HT-29 (cell line): ENCODE results near the gene SMCHD1. TPM values are rescaled to one million over a fixed set of nuclear protein-coding genes. Genes with fewer than 3 reads are reported as not detected.
A peak's percentile ranks its signal among the peaks of the same experiment; 100 is the strongest.

Experiments
- DNase-seq: peaks from one replicate; pipeline ENCODE4 v3.0.0-alpha.2; 2015; ENCODE audit warnings: low spot score
- total RNA-seq: library from RNA; depleted of rRNA; stranded (reverse); fragments of >200 nt; shearing (Covaris generic); gene quantifications from 2 replicates; pipeline ENCODE4 v1.2.3, GENCODE V29; 2014; rRNA removed

Gene SMCHD1
- 34.4 and 35.1 TPM in 2 replicates for total RNA-seq

DNA sequence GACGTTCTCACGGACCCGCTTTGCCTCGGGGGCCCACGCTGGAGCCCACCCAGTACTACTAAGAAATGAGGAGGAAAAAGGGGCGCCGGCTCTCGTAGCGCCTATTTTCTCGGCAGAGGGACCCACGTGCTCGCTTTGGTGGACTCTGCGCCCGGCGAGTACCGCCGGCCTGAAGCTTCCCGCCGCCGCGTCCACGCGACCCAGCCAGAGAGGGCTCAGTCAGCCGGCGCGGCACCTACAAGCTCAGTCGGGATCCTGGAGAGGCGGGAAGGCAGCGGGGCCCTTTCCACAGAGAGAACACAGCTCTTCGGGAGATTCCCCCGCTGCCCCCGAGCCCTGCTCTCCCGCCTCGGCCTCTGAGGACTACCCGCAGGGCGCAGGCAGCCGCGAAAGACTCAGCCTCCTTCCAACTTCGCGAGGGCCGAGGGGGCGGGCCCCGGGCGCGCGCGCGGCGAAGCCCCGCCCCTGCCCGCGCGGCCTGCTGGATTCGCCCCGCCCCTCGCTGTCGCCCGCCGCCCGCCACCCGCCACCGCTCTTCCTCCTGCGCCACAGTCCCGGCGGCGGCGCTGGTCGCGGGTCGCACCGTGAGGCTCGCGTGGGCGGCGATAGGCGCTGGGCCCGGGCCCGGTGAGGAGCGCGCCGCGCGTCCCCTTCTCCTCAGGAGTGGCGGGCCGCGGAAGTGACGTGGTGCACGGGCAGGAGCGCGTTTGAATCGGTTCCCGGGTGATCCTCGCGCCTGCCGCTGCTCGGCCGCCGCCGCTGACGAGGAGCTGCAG lies at the start of gene SMCHD1:
SMCHD1 (plus strand) TSS at position 549 of the 776 bp plus-strand sequence. CDS start 350 bp downstream, outside the sequence.
- DNase-seq: peak; percentile 90

DNA sequence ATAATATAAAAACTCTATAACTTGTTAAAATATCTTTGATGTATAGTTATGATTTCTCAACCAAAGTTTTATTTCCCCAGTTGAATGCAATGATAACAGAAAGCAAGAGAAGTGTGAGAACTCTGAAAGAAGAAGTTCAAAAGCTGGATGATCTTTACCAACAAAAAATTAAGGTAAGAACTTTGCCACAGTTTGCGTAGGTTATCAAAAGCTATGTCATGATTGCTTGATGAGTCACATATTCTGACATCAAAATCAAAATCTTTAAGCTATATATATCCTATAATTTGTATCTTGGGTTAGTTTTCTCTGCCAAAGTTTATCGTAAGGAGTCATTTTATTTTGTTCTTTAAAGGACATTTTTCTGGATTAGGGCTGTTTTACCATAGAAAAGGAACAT lies 49.2 kb upstream of the SMCHD1 start:
- DNase-seq: no peak

DNA sequence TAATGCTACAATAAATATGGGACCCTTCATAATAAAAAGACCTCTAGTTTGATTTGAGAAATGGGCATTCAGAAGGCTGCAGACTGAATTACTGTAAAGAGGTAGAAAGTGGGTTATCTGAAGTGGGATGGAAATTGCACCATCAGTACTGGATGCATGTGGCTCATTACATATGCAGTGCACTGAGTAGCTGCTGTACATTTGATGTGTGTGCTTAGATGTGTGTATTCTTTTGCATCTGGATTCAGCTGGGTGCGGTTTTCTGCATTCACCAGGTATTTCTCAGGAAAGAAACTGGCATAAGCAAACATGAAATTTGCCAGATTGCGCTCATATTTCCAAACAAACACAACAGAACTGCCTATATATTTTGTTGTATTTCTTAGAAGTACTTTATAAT lies 45.9 kb upstream of the SMCHD1 start:
- no peak for DNase-seq

DNA sequence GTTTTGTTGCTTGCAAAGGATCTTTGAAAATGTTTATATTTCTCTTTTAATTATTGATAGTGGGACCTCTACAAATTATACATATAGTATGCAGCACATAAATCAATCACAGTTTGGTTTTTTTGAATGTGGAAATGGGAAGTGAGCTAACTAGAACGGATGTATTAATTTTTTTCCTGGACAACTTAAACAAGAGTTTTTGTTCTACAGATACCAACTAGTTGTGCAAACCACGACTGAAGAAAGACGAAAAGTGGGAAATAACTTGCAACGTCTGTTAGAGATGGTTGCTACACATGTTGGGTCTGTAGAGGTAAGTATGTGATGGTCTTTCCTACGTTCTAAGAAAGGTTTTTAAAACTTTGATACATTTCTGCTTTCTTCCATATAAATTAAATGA lies 45.0 kb upstream of the SMCHD1 start:
- no peak for DNase-seq

DNA sequence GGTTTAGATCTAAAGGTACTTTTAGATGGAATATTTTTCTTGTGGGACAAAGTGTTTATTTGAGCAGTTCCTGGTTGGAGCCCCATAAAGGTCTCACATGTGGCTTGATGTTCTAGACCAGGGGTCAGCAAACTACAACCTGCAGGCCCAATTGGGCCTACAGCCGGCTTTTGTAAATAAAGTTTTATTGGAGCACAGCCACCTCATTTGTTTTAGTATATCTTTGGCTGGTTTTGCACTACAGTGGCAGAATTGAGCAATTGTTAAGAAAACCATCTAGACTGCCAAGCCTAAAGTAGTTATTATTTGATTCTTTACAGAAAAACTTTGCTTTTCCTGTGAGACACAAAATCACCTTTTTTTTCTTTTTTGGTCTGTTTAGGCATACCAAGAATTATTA lies 42.5 kb upstream of the SMCHD1 start:
- DNase-seq: no peak

DNA sequence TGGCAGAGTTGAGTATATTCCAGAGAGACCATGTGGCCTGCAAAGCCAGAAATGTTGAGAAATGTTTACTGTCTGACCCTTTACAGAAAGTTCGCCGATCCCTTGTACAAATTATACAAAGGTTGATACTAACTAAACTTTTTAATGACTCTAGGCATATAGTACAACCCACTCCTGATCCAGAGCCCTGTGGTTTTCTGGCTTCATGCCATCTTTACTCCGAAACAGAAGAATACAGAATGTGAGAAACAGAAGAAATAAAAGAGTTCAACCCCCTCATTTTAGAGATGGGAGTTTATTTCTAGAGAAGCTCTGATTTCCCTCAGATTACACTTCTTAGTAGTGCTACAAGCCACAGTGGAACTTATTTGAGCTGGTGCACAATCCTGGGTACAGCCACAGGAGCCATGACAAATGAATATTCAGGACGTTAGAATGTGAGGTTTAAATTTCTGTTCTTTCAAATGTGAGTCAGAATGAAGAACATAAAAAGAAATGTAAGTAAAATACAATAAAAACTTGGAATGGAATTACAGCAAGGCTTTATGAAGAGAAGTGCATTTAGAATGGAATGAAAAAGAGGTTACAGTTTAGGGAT lies 38.0 kb upstream of the SMCHD1 start:
- DNase-seq: no peak

DNA sequence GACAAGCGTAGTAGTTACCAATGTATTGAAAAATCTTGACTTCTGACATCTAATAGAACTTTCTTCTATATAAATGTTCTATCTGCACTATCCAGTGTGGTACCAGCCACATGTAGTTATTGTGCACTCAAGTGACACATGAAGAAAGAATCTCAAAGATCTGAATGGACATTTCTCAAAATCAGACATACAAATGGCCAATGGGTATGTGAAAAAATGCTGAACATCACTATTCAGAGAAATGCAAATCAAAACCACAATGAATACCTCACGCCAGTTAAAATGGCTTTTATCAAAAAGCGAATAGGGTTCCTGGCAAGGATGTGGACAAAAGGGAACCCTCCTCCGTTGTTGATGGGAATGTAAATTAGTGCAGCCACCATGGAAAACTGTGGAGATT lies 37.5 kb upstream of the SMCHD1 start:
- no peak for DNase-seq

DNA sequence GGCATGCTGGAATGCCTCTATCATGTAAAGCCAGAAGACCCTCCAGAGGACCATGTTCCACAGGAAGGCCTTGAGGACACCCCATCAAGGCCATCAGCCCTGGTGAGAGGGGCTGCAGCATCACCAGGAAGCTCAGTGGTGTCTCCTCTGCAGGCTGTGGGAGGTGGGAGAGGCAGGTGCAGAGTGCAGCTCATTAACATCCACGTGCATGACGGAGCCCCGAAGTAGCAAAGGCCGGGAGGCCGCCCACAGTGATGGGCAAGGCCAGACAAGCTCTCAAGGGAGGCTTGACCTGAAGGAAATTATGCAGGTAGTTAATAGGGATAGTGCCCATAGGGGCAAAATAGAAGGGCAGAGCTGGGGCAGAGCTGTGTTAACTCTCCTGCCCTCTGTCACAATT lies 30.3 kb upstream of the SMCHD1 start:
- no peak for DNase-seq

DNA sequence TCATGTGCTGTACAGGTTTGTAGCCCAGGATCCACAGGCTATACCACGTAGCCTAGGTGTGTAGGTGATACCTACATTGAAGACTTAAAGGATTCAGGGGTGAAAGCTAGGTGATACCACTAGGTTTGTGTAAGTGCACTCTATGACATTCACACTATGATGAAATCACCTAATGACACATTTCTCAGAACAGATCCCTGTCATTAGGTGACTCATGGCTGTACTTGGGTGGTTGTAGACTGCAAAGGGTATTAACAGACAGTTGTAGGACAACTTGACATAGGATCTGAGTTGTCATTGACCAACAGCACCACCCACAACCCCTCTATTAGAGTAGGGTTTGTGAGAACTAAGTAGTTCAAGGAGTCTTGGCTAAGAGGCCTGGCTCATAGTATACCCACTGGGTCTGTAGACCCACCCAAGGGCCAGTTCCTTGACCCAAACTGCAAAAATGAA lies 27.7 kb upstream of the SMCHD1 start:
- no peak for DNase-seq

DNA sequence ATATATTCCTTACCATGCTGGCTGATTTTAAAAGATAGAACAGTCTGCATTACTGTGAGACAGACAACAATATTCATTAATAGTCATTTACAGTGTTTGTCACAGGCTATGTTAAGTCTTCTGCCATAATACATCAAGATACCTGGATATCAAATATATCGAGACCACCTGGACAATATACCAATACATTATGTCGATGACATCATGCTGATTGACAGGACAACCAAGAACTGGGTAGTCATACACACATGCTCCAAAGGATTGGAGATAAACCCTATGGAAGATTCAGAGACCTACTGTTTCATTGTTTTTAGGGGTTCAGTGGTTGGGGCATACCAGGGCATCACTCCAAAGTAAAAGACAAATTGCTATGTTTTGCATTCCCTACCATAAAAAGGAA lies 26.5 kb upstream of the SMCHD1 start:
- DNase-seq: no peak

DNA sequence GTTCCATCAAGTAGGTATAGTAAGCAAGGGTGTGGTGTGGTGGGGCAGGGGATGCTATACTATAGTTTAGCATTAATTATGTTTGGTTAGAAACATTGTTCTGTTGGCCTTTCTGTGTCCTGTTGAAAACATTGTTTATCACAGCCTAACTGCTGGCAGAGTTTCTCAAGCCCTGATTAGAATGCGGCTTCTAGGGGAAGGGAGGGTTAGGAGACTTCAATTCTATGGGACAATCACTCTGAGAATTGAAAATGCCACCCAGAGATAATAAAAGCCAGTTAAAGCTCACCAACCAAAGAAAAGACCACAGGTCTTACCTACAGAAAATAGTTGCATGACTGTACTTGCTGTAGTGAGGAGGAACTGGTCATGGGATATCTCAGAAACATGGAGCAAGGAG lies 19.9 kb upstream of the SMCHD1 start:
- no peak for DNase-seq

DNA sequence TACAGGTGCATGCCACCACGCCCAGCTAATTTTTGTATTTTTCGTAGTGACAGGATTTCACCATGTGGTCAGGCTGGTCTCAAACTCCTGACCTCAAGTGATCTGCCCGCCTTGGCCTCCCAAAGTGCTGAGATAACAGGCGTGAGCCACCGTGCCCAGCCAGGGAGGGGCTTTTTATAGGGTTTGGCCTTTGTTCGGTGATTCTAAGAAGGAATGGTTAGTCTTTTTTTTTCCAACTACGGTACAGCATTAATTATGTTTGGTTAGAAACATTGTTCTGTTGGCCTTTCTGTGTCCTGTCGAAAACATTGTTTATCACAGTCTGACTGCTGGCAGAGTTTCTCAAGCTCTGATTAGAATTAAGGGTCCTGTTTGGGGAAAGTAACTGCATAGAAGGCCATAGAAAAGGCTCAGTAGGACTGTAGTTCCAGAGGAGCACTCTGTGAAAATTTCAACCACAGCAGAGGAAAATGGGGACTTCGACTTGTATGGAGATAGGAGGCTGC lies 19.3 kb upstream of the SMCHD1 start:
- no peak for DNase-seq

DNA sequence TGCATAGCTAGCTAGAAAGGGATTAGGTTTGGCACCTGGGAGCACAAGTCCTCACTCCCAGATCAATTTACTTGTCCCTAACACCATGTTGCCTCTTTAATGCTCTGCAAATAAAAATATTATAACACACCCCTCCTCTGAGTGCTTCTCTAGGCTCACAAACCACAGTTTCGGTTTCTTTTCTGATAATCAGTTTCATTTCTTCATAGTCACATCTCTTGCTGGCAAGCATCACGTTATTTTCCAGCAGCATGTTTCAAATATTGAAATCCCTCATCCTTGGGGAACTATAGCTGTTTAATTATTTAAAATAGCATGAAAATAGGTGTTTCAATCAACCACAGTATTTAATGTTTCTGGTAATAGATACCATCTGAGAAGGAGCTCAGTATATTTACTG lies 13.9 kb upstream of the SMCHD1 start:
- DNase-seq: no peak

DNA sequence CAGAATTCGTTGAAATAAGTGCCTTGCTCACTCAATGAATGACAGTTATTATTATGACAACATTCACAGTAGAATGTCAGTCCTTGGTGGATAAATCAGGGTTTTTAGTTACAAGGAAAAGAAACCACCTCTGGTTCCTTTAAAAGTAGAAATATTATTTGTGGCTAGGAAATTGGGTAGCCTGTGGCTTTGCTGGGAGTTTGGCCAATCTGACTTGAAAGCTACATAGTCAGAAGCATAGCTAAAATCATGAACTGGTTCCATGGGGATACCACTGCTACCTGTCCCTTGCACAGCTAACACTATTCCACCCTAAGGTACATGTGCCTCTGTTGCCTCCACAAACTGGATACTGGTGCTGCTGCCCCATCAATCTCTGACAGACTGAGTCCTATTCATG lies 12.8 kb upstream of the SMCHD1 start:
- no peak for DNase-seq

DNA sequence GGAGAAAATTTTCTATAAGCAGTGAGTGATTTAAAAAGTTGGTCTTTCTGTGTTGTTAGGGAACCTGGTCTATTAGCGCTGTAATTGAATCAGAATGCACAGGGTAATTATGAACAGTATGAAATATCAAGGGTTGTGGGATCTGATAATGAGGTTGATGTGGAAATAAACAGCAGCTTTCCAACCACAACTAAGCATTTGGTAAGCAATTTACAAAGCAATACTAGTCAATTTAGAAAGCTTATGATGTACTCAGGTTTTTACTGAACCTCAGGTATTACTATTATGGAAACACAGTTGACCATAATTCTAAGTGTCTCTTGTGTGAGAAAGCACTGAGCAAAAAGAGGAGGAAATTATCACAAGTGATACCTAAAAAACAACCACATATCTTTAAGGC lies 11.0 kb upstream of the SMCHD1 start:
- no peak for DNase-seq

DNA sequence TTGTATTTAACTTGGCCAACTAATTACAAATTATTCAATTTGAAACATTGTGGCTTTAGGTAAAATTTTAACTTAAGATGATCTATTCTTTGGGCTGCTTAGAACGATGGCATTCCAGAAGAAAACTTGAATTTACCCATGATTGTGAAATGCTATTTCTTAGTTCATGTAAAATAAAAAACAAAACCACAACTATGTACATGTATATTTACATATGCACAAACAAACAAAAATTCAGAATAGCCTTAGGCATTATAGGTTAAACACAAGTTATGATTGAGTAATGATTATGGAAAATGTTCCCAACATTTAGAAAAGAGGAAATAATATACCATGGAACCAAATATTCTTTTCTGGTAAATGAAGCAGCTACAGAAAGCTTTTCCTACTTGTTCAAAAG lies 3.5 kb upstream of the SMCHD1 start:
- no peak for DNase-seq

DNA sequence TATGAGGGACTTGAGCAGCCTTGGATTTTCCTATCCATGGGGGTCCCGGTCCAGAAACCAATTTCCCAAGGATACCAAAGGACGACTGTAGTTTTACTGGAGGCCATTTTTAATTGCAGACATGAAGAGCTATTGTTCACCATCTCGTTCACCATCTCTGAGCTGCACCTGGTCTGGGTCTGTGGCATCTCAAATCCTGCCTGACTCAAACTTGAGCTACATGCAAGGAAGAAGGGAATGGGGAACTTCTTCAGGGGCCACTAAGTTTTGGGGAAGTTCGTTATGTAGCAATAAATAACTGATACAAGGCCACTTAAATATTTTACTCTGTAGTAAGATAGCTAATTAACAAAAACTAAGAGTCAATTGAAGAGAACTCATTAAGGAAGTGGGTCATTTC lies 2.1 kb upstream of the SMCHD1 start:
- DNase-seq: no peak

DNA sequence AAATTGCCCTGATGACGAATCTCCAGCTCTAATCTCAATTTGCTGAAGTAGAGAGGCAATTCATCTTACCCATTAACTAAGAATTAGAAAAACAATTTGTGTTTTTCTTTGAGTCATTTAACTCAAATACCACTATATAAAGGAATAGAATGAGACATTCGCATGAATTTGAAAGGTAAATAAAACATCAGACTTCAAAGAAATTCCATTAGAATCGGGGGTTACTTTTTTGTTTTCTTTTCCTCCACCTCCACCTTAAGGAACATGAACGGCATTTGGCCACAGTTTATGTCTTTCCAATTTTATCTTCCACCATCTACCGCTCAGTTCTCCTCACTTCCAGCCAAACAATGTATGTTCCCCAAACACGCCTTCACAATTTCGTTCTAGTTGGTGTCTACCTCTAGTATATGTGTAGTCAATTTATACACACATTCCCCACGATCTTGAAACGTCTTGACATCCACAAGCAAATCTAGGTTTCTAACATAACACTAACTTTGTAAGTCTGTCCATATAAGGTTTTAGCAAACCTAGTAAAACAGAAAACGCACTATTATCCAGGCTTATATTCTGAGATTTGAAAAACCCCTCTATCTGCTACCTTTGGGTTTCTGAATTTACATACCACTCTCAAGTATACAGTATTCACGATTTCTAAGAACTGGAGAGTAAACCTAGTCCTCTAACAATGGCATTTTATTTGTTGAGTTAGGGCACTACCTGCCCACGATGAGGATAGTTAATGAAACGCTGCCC lies 1.2 kb upstream of the SMCHD1 start:
- peak; percentile 73 for DNase-seq

DNA sequence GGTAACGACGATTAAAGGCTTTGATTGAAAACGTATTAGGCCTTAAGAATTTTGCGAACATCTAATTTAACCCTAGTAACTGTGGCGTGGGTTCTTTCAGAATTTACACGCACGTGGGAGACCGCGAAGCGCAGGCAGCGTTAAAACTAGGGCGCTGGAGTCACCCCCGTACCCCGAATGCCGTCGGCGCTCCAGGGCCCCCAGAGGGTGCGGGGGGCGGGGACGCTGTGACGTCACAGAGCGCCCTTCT lies 673 bp upstream of the SMCHD1 start:
- no peak for DNase-seq

DNA sequence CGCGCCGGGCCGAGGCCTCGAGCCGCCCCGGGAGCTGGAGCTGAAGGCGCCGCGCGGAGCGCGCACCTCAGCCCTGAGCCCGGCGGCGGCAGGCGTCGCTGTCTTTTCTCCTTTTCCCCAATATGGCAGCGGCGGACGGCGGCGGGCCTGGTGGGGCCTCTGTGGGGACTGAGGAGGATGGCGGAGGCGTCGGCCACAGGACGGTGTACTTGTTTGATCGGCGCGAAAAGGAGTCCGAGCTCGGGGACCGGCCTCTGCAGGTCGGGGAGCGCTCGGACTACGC lies 369 bp downstream of the SMCHD1 start:
- DNase-seq: no peak

DNA sequence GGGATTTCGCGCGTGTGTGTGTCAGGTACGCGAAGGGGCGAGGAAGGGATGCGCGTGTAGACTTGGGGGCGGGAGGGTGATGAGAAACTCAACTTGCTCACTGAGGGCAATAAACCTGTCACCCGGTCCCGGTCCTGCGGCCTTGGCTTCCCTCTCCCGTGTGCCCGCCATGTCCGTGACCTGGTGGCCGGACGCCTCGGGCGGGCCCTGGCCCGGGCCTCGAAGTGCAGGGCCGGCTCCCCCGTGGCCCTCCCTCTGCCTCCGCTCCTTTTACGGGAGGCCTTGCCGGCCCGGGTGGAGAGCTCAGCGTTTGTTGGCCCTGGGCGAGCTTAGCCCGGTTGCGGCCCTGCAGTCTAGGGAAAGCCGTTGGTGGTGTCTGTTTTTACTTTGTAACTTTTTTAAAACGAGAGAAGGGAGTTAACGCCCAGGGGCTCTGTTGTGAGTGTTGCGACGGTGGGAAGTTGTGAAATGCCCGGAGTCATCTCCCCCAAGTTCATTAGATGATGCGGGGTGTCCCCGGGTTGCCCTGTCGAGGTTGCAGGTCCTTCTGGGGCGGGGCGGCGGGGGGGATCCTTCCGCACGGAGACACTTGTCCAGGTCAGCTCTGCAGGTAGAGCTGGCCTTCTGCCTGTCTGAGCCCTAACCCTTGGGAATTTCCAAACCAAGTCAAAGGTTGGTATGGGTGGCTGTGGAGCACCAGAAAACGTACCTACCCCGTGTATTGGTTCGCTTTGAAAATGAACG lies 883 bp downstream of the SMCHD1 start:
- peak; percentile 54 for DNase-seq

DNA sequence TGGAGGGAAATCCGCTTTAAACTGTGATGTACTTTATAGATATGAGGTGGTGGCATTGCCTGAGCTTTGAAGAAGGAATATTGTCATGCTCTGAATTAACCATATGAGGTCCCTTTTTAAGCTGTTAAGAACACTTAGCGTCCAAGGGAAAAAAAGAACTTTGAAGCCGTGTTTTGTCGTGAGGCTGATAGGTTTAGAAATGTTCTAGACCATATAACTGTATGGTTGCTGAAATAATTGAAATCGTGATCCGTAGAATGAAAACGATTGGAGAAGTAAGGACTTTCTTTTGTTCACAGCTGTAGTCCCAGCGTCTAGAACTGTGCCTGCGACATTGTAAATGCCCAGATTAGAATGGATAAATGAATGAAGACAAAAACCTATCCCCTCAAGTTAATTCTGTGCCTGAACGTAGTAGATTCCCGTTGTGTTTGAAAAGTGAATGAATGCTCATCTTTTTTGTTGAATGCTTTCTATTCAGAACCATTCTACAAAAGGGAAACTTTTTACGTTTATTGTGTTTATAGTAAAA lies 1.5 kb downstream of the SMCHD1 start:
- peak; percentile 60 for DNase-seq
